Measurements from ENCODE around the gene UBE3B. TPM values are rescaled to one million over a fixed set of nuclear protein-coding genes. Genes with fewer than 3 reads are reported as not detected.

UBE3B gene
- total RNA-seq, 1 donor, result 51.4 TPM

DNA sequence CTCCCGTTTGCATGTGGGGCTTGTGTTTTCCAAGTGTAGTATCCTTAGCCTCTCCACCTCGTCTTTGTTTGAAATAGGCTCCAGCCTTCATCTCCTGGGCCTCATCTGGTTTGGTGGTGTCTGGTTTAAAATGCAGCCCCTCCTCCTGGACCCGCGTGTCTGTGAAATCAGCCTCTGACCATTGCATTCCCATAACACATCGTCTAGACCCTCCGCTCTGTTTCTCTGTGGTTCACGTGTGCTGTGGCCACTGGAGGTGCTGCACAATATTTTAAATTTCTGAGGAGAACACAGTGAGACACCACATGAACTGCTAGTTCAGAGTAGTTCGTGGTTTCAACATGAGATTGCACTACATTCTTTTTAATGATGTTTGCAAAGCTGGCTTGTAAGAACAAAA lies 35.6 kb downstream of the UBE3B start:
- TF ChIP-seq CTCF (IDR thresholded peaks at IDR 0.05; ENCODE audit: insufficient read depth, low read depth, low read length), result no peak
- no peak overlapping the region for H3K4me3 ChIP-seq (ENCODE audit: low read depth, low read length)
- DNase-seq (ENCODE audit: low read depth), result no peak

DNA sequence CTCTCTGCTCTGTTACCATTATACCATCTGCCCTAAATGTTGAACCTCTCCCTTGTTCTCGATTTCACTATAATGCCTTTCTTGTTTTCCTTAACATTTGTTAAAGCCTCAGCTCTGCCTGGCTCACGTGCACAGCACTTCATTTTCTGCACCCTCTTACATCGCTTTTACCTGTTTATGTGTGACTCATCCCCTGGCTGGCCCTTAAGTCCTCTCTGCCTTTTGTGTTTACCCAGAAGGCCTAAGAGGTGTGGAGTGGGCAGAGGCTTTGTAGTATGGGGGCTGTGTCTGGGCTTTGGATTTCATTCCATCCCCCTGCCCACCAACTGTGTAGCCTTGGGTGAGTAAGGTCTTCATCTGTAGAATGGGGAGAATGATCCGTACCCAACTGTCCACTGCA lies 36.5 kb downstream of the UBE3B start:
- H3K4me3 ChIP-seq (ENCODE audit: low read depth, low read length), result no peak overlapping the region
- no peak for DNase-seq (ENCODE audit: low read depth)
- TF ChIP-seq CTCF (IDR thresholded peaks at IDR 0.05; ENCODE audit: insufficient read depth, low read depth, low read length), result no peak

DNA sequence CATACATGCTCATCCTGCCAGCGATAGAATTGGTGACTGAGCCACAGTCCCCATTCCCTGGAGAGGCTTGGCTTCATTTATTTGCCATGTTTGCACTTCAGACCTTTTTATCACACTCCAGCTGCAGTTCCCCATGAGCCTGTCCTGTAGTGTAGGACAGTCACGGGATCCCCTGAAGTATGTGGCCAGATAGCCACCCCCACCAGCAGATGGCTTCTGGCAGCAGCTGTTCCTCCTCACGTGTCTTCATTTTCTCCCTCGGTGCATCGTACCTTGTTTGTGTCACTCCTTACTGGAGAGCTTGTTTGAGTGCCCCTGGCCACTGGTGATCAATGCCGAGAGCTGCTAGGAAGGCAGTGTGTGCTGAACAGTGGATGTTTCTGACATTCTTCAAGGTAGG lies 40.2 kb downstream of the UBE3B start:
- H3K4me3 ChIP-seq (ENCODE audit: low read depth, low read length), result no peak overlapping the region
- TF ChIP-seq CTCF (IDR thresholded peaks at IDR 0.05; ENCODE audit: insufficient read depth, low read depth, low read length), result no peak
- DNase-seq (ENCODE audit: low read depth), result no peak

GRCh38 chr12:109518820-109519665 lies 41.6 kb downstream of the UBE3B start:
- peak; percentile 76 for DNase-seq (ENCODE audit: low read depth)
- H3K4me3 ChIP-seq (ENCODE audit: low read depth, low read length), result no peak overlapping the region
- peak; percentile 91 for TF ChIP-seq CTCF (IDR thresholded peaks at IDR 0.05; ENCODE audit: insufficient read depth, low read depth, low read length)

GRCh38 chr12:109519787-109520186 lies 42.4 kb downstream of the UBE3B start:
- no peak for DNase-seq (ENCODE audit: low read depth)
- no peak for TF ChIP-seq CTCF (IDR thresholded peaks at IDR 0.05; ENCODE audit: insufficient read depth, low read depth, low read length)
- H3K4me3 ChIP-seq (ENCODE audit: low read depth, low read length), result no peak overlapping the region

DNA sequence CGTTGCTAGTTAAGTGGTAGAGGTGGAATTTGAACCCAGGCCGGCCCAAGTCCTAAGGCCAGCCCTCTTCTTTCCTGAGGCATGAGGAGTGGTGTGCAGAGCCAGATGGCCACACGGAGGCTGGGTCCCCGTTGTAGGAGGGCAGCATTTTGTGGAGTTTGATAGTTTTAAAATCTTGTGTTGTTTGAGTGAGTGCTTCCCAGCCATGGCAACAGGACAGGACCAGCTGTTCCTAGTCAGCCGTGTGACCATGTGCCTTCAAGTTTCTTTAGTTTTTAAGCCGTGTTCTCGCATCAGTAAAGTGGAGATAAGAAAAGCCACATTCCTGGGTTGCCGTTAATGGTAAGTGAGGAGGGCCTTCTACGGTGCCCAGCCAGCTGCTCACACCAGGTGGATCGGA lies 44.4 kb downstream of the UBE3B start:
- no peak for DNase-seq (ENCODE audit: low read depth)
- no peak overlapping the region for H3K4me3 ChIP-seq (ENCODE audit: low read depth, low read length)
- no peak for TF ChIP-seq CTCF (IDR thresholded peaks at IDR 0.05; ENCODE audit: insufficient read depth, low read depth, low read length)

GRCh38 chr12:109523071-109523470 lies 45.6 kb downstream of the UBE3B start:
- no peak for TF ChIP-seq CTCF (IDR thresholded peaks at IDR 0.05; ENCODE audit: insufficient read depth, low read depth, low read length)
- no peak overlapping the region for H3K4me3 ChIP-seq (ENCODE audit: low read depth, low read length)
- no peak for DNase-seq (ENCODE audit: low read depth)

Measured in fibroblast of villous mesenchyme (primary cell).